ENCODE measurements around the gene KCNN3. TPM values are rescaled to one million over a fixed set of nuclear protein-coding genes. Genes with fewer than 3 reads are reported as not detected.

KCNN3 gene
- total RNA-seq, 1 experiment from 2014 or later = 1.3 TPM

GRCh38 chr1:154747740-154748404 is 122.2 kb downstream of the KCNN3 start:
- no peak for DNase-seq (ENCODE audit: low spot score)
- H3K4me1 Mint-ChIP-seq = peaks cover 58% of the 10 kb centered on the region
- ChIA-PET POLR2A (interaction anchor here (0.5 kb wide), 1 partner anchor 26 kb away, joined by 3 read pairs; no protein-coding TSS in a partner anchor), CTCF (interaction anchor here (0.8 to 1.8 kb wide), 5 partner anchors 24 to 188 kb away, joined by 3 to 7 read pairs (median 3); no protein-coding TSS in a partner anchor)
- H3K27ac Mint-ChIP-seq = no peak overlapping the region
- H3K36me3 Mint-ChIP-seq = no peaks in the 10 kb centered on the region
- no peaks in the 10 kb centered on the region for H3K9me3 Mint-ChIP-seq
- no peak for ATAC-seq
- H3K4me3 Mint-ChIP-seq = no peak overlapping the region
- TF ChIP-seq ATF1 (CRISPR knock-in tag; IDR thresholded peaks at IDR 0.05) (no peak), TP53 (CRISPR knock-in tag; IDR thresholded peaks at IDR 0.05) (no peak), ZBTB21 (CRISPR knock-in tag; IDR thresholded peaks at IDR 0.05; ENCODE audit: borderline replicate concordance) (no peak), GTF2I (CRISPR knock-in tag; conservative IDR thresholded peaks at IDR 0.05) (no peak), PRRX2 (CRISPR knock-in tag; IDR thresholded peaks at IDR 0.05) (no peak), E2F1 (CRISPR knock-in tag; IDR thresholded peaks at IDR 0.05) (no peak), STAT6 (CRISPR knock-in tag; conservative IDR thresholded peaks at IDR 0.05; ENCODE audit: low read depth) (no peak), SOX15 (CRISPR knock-in tag; IDR thresholded peaks at IDR 0.05) (no peak), ZNF416 (CRISPR knock-in tag; IDR thresholded peaks at IDR 0.05) (no peak), NR3C1 (CRISPR knock-in tag; conservative IDR thresholded peaks at IDR 0.05; ENCODE audit: low read depth) (no peak), GRHL2 (CRISPR knock-in tag; IDR thresholded peaks at IDR 0.05; ENCODE audit: insufficient replicate concordance, severe bottlenecking) (no peak), MLX (CRISPR knock-in tag; IDR thresholded peaks at IDR 0.05) (no peak), E2F5 (CRISPR knock-in tag; IDR thresholded peaks at IDR 0.05) (no peak), IRF1 (CRISPR knock-in tag; IDR thresholded peaks at IDR 0.05) (no peak), CREM (CRISPR knock-in tag; IDR thresholded peaks at IDR 0.05) (no peak), ZNF396 (CRISPR knock-in tag; IDR thresholded peaks at IDR 0.05; ENCODE audit: borderline replicate concordance) (no peak)
- H3K27me3 Mint-ChIP-seq (ENCODE audit: low read depth) = no peaks in the 10 kb centered on the region

GRCh38 chr1:154747380-154747739 is 122.7 kb downstream of the KCNN3 start:
- no peak overlapping the region for H3K27ac Mint-ChIP-seq
- H3K9me3 Mint-ChIP-seq = no peaks in the 10 kb centered on the region
- ChIA-PET CTCF (interaction anchor here (0.6 to 1.8 kb wide), 7 partner anchors 14 to 476 kb away, joined by 3 to 7 read pairs (median 3); no protein-coding TSS in a partner anchor), POLR2A (interaction anchor here (0.5 kb wide), 1 partner anchor 26 kb away, joined by 3 read pairs; no protein-coding TSS in a partner anchor)
- no peak for DNase-seq (ENCODE audit: low spot score)
- no peak for ATAC-seq
- H3K36me3 Mint-ChIP-seq = no peaks in the 10 kb centered on the region
- no peaks in the 10 kb centered on the region for H3K27me3 Mint-ChIP-seq (ENCODE audit: low read depth)
- H3K4me3 Mint-ChIP-seq = no peak overlapping the region
- peaks cover 58% of the 10 kb centered on the region for H3K4me1 Mint-ChIP-seq
- no peak for TF ChIP-seq TEAD4 (CRISPR knock-in tag; IDR thresholded peaks at IDR 0.05)
- no peak for TF ChIP-seq FOXP1 (CRISPR knock-in tag; IDR thresholded peaks at IDR 0.05; ENCODE audit: borderline replicate concordance)
- no peak for TF ChIP-seq EMX1 (CRISPR knock-in tag; IDR thresholded peaks at IDR 0.05)
- TF ChIP-seq ZNF219 (CRISPR knock-in tag; IDR thresholded peaks at IDR 0.05; ENCODE audit: borderline replicate concordance) = no peak
- TF ChIP-seq NR1H2 (CRISPR knock-in tag; IDR thresholded peaks at IDR 0.05) = no peak
- no peak for TF ChIP-seq E2F4 (CRISPR knock-in tag; IDR thresholded peaks at IDR 0.05; ENCODE audit: borderline replicate concordance, low read depth)
- TF ChIP-seq ZNF281 (CRISPR knock-in tag; IDR thresholded peaks at IDR 0.05) = no peak
- no peak for TF ChIP-seq MYBL2 (CRISPR knock-in tag; IDR thresholded peaks at IDR 0.05)
- no peak for TF ChIP-seq GABPB1 (CRISPR knock-in tag; IDR thresholded peaks at IDR 0.05)

All from WTC11 (cell line).